HepG2 (cell line): Measurements from ENCODE around the gene TRIM37. TPM values are rescaled to one million over a fixed set of nuclear protein-coding genes. Genes with fewer than 3 reads are reported as not detected.

Experiments
- GATAD2A ChIP-seq: IDR thresholded peaks from 2 replicates; pipeline ENCODE4 v1.6.1; 2016
- KLF6 ChIP-seq: IDR thresholded peaks from 2 replicates; pipeline ENCODE4 v1.8.0; 2016; ENCODE audit warnings: missing biosample characterization, missing genetic modification reagents
- RARG ChIP-seq: sonication (generic); formaldehyde crosslinking; IDR thresholded peaks from 2 replicates; pipeline ENCODE4 v1.4.0; 2020; ENCODE audit warnings: low read depth, mild to moderate bottlenecking, missing genetic modification reagents
- SALL1 ChIP-seq: sonication (generic); formaldehyde crosslinking; IDR thresholded peaks from 2 replicates; pipeline ENCODE4 v1.8.0; 2022; ENCODE audit warnings: mild to moderate bottlenecking, missing genetic modification reagents
- SETDB1 ChIP-seq: sonication (generic); formaldehyde crosslinking; IDR thresholded peaks from 2 replicates; pipeline ENCODE4 v1.5.1; 2020; ENCODE audit warnings: missing genetic modification reagents, mild to moderate bottlenecking, borderline replicate concordance
- ZBTB42 ChIP-seq: sonication (generic); formaldehyde crosslinking; IDR thresholded peaks from 2 replicates; pipeline ENCODE4 v1.5.0; 2020; ENCODE audit warnings: mild to moderate bottlenecking, missing genetic modification reagents
- ZNF10 ChIP-seq: sonication (generic); formaldehyde crosslinking; IDR thresholded peaks from 2 replicates; pipeline ENCODE4 v1.4.0; 2020; ENCODE audit warnings: mild to moderate bottlenecking, low read depth, missing genetic modification reagents, borderline replicate concordance
- ZNF160 ChIP-seq: sonication (generic); formaldehyde crosslinking; IDR thresholded peaks from 2 replicates; pipeline ENCODE4 v1.8.0; 2022; ENCODE audit warnings: mild to moderate bottlenecking, inconsistent platforms, missing genetic modification reagents
- ZNF674 ChIP-seq: sonication (generic); formaldehyde crosslinking; IDR thresholded peaks from 2 replicates; pipeline ENCODE4 v1.5.0; 2020; ENCODE audit warnings: low read depth, mild to moderate bottlenecking, missing genetic modification reagents
- ZNF772 ChIP-seq: sonication (generic); formaldehyde crosslinking; IDR thresholded peaks from 2 replicates; pipeline ENCODE4 v1.5.0; 2020; ENCODE audit warnings: mild to moderate bottlenecking, missing genetic modification reagents
- polyA plus RNA-seq, 8 experiments: library from polyadenylated mRNA; depleted of rRNA in 3 of 8; stranded (reverse) in 7 of 8; unstranded in 1 of 8; fragments of >200 nt; fragmentation: Illumina TruSeq in 4 of 8; extraction: Trizol in 4 of 8; gene quantifications; 2 replicates each; pipeline versions ENCODE4 v1.2.1 to v1.2.3, GENCODE V29; 2011 to 2016; ENCODE audit warnings: low read depth in 4 of 8, missing spikeins in 1 of 8, mixed read lengths in 1 of 8; ENCODE audit not compliant: insufficient read depth in 1 of 8
- total RNA-seq, 5 experiments: library from RNA; depleted of rRNA; stranded (reverse); fragments of >200 nt; fragmentation: Illumina TruSeq; extraction: Trizol; gene quantifications; 2 replicates each; pipeline ENCODE4 v1.2.3, GENCODE V29; 2016; ENCODE audit warnings: low read depth in 1 of 5
- TF ChIP-seq, protein P1 (sequence below): sonication (generic); formaldehyde crosslinking; IDR thresholded peaks from 2 replicates; pipeline ENCODE4 v1.4.0; 2020; ENCODE audit warnings: missing genetic modification reagents, borderline replicate concordance
- TF ChIP-seq, protein P2 (sequence below): IDR thresholded peaks from 2 replicates; pipeline ENCODE4 v1.6.1; 2016
- TF ChIP-seq, protein P3 (sequence below): sonication (generic); formaldehyde crosslinking; IDR thresholded peaks from 2 replicates; pipeline ENCODE4 v1.4.0; 2020; ENCODE audit warnings: missing genetic modification reagents, borderline replicate concordance

The TRIM37 gene
- total and polyA plus RNA-seq, 2 of the 13 experiments (the other 11 are each of a cell fraction or from before 2014, with no cell fraction given): 12.4 to 39.1 TPM

DNA sequence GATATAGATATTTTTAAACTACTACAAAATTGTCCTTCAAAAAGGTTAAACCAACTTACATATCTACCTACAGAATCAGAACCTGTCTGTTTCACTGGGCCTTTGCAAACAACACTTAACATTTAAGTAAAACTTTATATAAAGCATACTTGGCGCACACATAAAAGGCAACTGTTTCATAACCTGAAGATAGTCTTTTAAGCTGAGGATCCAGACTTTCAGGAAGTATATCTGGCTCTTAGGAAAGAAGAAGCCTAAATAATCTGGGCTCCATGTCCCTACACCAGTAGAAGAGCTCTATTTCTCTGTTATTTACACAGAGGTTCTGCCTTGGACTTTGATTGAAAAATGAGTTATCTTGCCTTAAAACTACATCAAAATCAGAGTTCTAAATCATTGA lies 75.9 kb downstream of the TRIM37 start (continued):
- TF ChIP-seq, protein P1, sequence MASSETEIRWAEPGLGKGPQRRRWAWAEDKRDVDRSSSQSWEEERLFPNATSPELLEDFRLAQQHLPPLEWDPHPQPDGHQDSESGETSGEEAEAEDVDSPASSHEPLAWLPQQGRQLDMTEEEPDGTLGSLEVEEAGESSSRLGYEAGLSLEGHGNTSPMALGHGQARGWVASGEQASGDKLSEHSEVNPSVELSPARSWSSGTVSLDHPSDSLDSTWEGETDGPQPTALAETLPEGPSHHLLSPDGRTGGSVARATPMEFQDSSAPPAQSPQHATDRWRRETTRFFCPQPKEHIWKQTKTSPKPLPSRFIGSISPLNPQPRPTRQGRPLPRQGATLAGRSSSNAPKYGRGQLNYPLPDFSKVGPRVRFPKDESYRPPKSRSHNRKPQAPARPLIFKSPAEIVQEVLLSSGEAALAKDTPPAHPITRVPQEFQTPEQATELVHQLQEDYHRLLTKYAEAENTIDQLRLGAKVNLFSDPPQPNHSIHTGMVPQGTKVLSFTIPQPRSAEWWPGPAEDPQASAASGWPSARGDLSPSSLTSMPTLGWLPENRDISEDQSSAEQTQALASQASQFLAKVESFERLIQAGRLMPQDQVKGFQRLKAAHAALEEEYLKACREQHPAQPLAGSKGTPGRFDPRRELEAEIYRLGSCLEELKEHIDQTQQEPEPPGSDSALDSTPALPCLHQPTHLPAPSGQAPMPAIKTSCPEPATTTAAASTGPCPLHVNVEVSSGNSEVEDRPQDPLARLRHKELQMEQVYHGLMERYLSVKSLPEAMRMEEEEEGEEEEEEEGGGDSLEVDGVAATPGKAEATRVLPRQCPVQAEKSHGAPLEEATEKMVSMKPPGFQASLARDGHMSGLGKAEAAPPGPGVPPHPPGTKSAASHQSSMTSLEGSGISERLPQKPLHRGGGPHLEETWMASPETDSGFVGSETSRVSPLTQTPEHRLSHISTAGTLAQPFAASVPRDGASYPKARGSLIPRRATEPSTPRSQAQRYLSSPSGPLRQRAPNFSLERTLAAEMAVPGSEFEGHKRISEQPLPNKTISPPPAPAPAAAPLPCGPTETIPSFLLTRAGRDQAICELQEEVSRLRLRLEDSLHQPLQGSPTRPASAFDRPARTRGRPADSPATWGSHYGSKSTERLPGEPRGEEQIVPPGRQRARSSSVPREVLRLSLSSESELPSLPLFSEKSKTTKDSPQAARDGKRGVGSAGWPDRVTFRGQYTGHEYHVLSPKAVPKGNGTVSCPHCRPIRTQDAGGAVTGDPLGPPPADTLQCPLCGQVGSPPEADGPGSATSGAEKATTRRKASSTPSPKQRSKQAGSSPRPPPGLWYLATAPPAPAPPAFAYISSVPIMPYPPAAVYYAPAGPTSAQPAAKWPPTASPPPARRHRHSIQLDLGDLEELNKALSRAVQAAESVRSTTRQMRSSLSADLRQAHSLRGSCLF (CRISPR knock-in tag): no peak
- no peak for TF ChIP-seq RARG (CRISPR knock-in tag)
- TF ChIP-seq, protein P2, sequence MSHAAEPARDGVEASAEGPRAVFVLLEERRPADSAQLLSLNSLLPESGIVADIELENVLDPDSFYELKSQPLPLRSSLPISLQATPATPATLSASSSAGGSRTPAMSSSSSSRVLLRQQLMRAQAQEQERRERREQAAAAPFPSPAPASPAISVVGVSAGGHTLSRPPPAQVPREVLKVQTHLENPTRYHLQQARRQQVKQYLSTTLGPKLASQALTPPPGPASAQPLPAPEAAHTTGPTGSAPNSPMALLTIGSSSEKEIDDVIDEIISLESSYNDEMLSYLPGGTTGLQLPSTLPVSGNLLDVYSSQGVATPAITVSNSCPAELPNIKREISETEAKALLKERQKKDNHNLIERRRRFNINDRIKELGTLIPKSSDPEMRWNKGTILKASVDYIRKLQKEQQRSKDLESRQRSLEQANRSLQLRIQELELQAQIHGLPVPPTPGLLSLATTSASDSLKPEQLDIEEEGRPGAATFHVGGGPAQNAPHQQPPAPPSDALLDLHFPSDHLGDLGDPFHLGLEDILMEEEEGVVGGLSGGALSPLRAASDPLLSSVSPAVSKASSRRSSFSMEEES: no peak
- TF ChIP-seq, protein P3, sequence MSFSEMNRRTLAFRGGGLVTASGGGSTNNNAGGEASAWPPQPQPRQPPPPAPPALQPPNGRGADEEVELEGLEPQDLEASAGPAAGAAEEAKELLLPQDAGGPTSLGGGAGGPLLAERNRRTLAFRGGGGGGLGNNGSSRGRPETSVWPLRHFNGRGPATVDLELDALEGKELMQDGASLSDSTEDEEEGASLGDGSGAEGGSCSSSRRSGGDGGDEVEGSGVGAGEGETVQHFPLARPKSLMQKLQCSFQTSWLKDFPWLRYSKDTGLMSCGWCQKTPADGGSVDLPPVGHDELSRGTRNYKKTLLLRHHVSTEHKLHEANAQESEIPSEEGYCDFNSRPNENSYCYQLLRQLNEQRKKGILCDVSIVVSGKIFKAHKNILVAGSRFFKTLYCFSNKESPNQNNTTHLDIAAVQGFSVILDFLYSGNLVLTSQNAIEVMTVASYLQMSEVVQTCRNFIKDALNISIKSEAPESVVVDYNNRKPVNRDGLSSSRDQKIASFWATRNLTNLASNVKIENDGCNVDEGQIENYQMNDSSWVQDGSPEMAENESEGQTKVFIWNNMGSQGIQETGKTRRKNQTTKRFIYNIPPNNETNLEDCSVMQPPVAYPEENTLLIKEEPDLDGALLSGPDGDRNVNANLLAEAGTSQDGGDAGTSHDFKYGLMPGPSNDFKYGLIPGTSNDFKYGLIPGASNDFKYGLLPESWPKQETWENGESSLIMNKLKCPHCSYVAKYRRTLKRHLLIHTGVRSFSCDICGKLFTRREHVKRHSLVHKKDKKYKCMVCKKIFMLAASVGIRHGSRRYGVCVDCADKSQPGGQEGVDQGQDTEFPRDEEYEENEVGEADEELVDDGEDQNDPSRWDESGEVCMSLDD (CRISPR knock-in tag): no peak
- no peak for TF ChIP-seq KLF6 (CRISPR knock-in tag)
- no peak for TF ChIP-seq ZNF10
- no peak for TF ChIP-seq ZBTB42 (CRISPR knock-in tag)
- TF ChIP-seq ZNF674 (CRISPR knock-in tag): no peak
- no peak for TF ChIP-seq GATAD2A (CRISPR knock-in tag)
- TF ChIP-seq SETDB1 (CRISPR knock-in tag): no peak
- no peak for TF ChIP-seq ZNF160 (CRISPR knock-in tag)
- TF ChIP-seq ZNF772 (CRISPR knock-in tag): no peak
- TF ChIP-seq SALL1: no peak
